BLaER1 treated with 17β-estradiol and CSF1 and Interleukin-3, amounts not matched to agents 10 nM and 100 nM (cell line): ENCODE results near the gene CDH23.
"Not testable (repeated sequence)": the region's sequence is repeated elsewhere in the genome, so short reads cannot be mapped to it uniquely, and the experiment has no call there.

Experiments
- H3K27ac ChIP-seq, 11 experiments: shearing (Covaris generic); formaldehyde crosslinking; 2 replicates each; pipeline ENCODE4 v1.8.1; 2022
- H3K27me3 ChIP-seq, 11 experiments: shearing (Covaris generic); formaldehyde crosslinking; 2 replicates each; pipeline ENCODE4 v1.8.1; 2022
- H3K36me3 ChIP-seq, 11 experiments: shearing (Covaris generic); formaldehyde crosslinking; 2 replicates each; pipeline ENCODE4 v1.8.1; 2022
- H3K4me1 ChIP-seq, 10 experiments: shearing (Covaris generic); formaldehyde crosslinking; 2 replicates each; pipeline ENCODE4 v1.8.1; 2022
- H3K4me2 ChIP-seq, 11 experiments: shearing (Covaris generic); formaldehyde crosslinking; 2 replicates each; pipeline ENCODE4 v1.8.1; 2022
- H3K4me3 ChIP-seq, 10 experiments: shearing (Covaris generic); formaldehyde crosslinking; 2 replicates each; pipeline ENCODE4 v1.8.1; 2022
- H3K9ac ChIP-seq, 11 experiments: shearing (Covaris generic); formaldehyde crosslinking; 2 replicates each; pipeline ENCODE4 v1.8.1; 2022
- H3K9me3 ChIP-seq, 11 experiments: shearing (Covaris generic); formaldehyde crosslinking; replicated peaks in 1 of 11; 2 replicates each; pipeline ENCODE4 v1.8.1; 2022
- H4K20me1 ChIP-seq, 11 experiments: shearing (Covaris generic); formaldehyde crosslinking; 2 replicates each; pipeline ENCODE4 v1.8.1; 2022
- Cebpa-rat ChIP-seq, 11 experiments: shearing (Covaris generic); IDR thresholded peaks; 2 replicates each; pipeline ENCODE4 v1.8.1; 2022

Gene CDH23

DNA sequence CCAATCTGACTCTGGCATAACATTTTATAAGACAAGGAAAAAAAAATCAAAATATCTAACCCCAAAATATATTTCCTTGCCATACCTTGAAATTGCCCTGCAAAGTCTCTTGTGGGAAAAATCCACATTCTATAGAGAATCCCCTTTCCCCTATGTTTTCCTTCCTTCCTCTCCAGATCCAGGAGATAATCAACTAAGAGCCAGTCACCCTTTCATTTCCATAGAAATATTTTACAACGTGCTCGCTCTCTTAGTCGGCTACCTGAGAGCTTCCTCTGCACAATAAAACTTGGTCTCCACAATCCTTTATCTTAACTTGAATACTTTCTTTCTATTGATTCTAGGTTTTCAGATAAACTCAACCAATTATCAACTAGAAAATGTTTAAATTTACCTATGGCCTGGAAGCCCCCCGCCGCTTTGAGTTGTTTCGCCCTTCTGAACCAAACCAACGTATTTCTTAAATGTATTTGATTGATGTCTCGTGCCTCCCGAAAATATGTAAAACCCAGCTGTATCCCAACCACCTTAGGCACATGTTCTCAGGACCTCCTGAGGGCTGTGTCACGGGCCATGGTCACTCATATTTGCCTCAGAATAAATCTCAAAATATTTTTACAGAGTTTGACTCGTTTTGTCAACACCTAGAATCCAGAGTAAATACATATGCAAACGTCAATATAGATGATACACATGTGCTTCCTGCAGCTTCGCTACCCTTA is 453.5 kb downstream of the CDH23 start:
- peaks cover 58 to 59% (median 58%) of the 10 kb centered on the region in 11 experiments for H4K20me1 ChIP-seq
- TF ChIP-seq Cebpa-rat (IDR thresholded peaks at IDR 0.05) = no peak

DNA sequence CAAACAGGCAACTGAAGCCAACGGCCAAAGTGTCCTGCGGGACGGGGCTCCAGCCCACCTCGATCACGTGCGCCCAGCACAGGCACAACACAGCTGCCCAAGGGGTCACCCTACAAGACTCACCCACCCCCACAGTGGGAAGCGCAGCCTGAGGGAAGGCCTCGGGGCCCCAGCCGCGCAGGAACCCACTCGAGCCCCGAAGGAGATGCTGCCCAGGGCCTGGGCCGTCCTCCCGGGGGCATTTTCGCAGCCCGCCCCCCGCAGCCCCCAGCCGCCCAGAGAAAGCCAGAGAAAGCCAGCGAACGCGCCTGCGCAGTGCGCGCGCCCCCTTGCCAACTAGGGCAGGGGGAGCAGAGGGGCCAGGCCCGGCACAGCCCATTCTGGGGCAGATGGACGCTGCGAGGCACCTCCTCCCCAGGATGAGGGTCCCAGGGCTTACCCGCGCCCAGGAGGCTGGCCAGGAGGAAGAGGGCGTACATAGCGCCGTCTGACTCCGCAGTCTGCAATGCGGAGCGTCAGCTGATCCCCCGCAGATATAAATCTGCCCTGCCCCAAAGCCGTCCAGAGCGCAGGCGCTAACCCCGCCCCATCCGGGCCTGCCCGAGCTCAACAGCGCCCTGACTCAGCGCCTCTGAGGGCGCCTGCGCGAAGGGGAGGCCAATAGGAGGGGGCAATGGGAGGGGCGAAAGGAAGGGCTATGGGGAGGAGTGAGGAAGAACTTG is 454.2 kb downstream of the CDH23 start, which contains the start of gene PSAP:
Gene PSAP (minus strand): TSS at position 509 of the 722 bp plus-strand sequence. CDS start 30 bp downstream, at position 479.
- Histone ChIP-seq H3K27ac (peak within 1 kb of the TSS; percentile 88 to 97 (median 93)), H3K4me2 (peak within 1 kb of the TSS; percentile 86 to 99 (median 96)), H3K9ac (peak within 1 kb of the TSS; percentile 94 to 98 (median 97)), H4K20me1 (peaks cover 50 to 51% (median 51%) of the 10 kb centered on the region in 11 experiments), H3K9me3 (no peaks in the 10 kb centered on the region), H3K4me3 (peak within 1 kb of the TSS; percentile 92 to 99 (median 98)), H3K4me1 (peaks cover 51 to 86% (median 74%) of the 10 kb centered on the region in 10 experiments), H3K27me3 (no peaks in the 10 kb centered on the region), H3K36me3 (peaks cover 0 to 46% (median 37%) of the 10 kb centered on the region in 11 experiments; a peak in 18 of 22 replicates)
- no peak for TF ChIP-seq Cebpa-rat (IDR thresholded peaks at IDR 0.05)

More for the DNA sequence above, 453.5 kb downstream of the CDH23 start:
- Histone ChIP-seq H3K4me2 (peak overlapping the region; percentile 86 to 99 (median 96)), H3K27me3 (no peaks in the 10 kb centered on the region), H3K4me3 (peak overlapping the region; percentile 92 to 99 (median 98)), H3K9me3 (no peaks in the 10 kb centered on the region), H3K36me3 (peaks cover 0 to 53% (median 45%) of the 10 kb centered on the region in 11 experiments; a peak in 18 of 22 replicates), H3K9ac (peak overlapping the region; percentile 94 to 98 (median 97)), H3K4me1 (peaks cover 55 to 86% (median 76%) of the 10 kb centered on the region in 10 experiments), H3K27ac (peak overlapping the region; percentile 88 to 97 (median 93))

DNA sequence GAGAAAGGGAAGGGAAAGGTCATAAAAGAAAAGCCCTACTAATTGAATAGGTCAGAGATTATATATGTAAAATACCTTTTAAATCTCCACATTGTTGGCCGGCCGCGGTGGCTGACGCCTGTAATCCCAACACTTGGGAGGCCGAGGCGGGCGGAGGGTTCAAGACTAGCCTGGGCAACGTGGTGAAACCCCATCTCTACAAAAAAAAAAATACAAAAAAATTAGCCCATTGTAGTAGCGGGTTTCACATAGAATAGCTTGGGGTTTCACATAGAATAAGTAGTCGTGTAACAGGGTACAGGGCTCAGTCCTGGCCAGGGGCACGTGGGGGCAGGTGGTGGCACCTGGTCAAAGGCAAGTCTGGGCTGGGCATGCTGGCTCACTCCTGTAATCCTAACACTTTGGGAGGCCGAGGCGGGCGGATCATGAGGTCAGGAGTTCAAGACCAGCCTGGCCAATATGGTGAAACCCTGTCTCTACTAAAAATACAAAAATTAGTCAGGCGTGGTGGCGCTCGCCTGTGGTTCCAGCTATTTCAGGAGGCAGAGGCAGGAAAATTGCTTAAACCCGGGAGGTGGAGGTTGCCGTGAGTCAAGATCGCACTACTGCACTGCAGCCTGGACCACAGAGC is 454.9 kb downstream of the CDH23 start:
- peaks cover 0 to 39% (median 31%) of the 10 kb centered on the region in 11 experiments; a peak in 18 of 22 replicates for H3K36me3 ChIP-seq
- H3K4me3 ChIP-seq = peak overlapping the region; percentile 92 to 99 (median 98); a peak in 19 of 20 replicates
- H3K27me3 ChIP-seq, H3K9me3 ChIP-seq: not testable (repeated sequence)
- peak overlapping the region; percentile 77 to 98 (median 88) for H3K4me2 ChIP-seq
- peaks cover 51 to 80% (median 71%) of the 10 kb centered on the region in 10 experiments for H3K4me1 ChIP-seq
- H3K27ac ChIP-seq = peak overlapping the region; percentile 81 to 97 (median 93)
- peak in 9 of 11 experiments; percentile 39 to 92 (median 89); a peak in 15 of 22 replicates for TF ChIP-seq Cebpa-rat (IDR thresholded peaks at IDR 0.05)
- H3K9ac ChIP-seq = peak overlapping the region; percentile 73 to 98 (median 96); a peak in 21 of 22 replicates
- H4K20me1 ChIP-seq = peaks cover 44 to 45% (median 44%) of the 10 kb centered on the region in 11 experiments

DNA sequence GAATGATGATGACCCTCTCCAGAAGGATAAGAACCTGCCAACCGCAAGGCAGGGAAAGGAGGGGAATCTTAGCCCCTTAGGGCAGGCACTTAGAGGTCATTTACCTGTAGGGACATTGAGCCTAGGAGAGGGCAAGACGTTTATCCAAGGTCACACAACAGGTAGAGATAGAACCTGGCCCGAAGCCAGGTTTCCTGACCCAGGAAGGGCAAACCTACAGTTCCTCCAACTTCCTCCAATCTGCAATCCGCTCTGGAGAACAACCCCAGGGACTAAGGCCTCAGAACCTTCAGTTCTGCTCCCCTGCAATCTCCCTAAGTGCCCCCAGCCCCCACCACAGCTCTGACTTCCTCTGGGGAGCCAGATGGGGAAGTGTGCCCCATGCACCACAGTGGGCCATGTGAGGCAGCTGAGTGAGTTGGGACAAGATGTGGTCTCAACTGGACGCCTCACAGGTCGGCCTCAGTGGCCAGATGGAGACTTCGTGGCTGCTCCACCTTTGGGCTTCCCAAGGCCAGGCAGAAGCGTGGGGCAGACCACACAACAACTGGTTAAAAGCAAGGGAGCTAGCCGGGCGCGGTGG is 455.7 kb downstream of the CDH23 start:
- Histone ChIP-seq H3K36me3 (peaks cover 0 to 31% (median 22%) of the 10 kb centered on the region in 11 experiments; a peak in 18 of 22 replicates), H3K27ac (peak overlapping the region; percentile 81 to 97 (median 93))

DNA sequence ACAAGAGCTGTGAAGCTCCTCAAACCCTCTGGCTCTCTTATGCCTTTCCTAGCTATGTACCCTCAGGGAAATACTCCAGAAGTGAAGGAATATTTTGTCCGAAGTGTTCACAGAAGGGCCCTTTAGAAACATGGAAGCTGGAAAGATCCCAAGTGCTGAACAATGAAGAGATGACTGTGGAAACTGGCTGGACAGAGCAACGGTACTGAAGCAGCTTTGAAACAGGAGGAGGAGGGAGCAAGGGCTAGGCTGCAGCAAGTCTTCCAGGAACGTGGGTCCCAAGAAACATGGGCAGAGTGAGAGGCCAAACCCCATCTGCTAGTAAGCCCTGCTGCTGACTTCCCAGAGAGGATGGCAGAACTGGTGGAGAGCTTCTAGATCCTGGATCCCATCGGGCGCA is 457.3 kb downstream of the CDH23 start:
- TF ChIP-seq Cebpa-rat (IDR thresholded peaks at IDR 0.05) = no peak
- H3K9me3 ChIP-seq = no peaks in the 10 kb centered on the region

More for the DNA sequence above, 455.7 kb downstream of the CDH23 start:
- Histone ChIP-seq H3K9ac (peak overlapping the region; percentile 73 to 98 (median 96); a peak in 21 of 22 replicates), H3K9me3 (no peaks in the 10 kb centered on the region), H3K4me3 (peak overlapping the region in 7 of 10 experiments; percentile 92 to 99 (median 98); a peak in 9 of 20 replicates), H3K4me1 (peaks cover 51 to 80% (median 64%) of the 10 kb centered on the region in 10 experiments), H4K20me1 (peaks cover 35 to 36% (median 35%) of the 10 kb centered on the region in 11 experiments), H3K4me2 (peak overlapping the region; percentile 77 to 98 (median 88)), H3K27me3 (no peaks in the 10 kb centered on the region)
- TF ChIP-seq Cebpa-rat (IDR thresholded peaks at IDR 0.05) = 0 out of 22 replicates have a peak, but pooled peaks of 1 of the 11 experiments have one; percentile 10

DNA sequence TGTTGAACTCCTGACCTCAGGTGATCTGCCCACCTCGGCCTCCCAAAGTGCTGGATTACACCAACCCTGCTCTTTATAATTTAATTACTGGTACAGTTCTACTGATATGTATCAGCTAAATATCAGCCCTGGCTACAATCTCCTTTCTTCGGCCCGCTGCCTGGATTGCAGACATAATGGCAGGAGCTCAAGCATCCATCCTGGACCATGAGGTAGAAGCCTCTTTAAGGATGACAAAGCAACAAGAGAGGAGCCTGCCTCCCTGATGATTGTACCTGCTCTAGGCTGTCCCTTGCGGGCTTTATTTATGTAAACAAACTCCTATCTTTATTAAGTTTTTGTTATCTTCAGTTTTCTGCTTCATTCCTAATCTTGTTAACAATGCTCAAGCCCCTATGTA is 459.9 kb downstream of the CDH23 start:
- TF ChIP-seq Cebpa-rat (IDR thresholded peaks at IDR 0.05) = no peak

More for the DNA sequence above, 457.3 kb downstream of the CDH23 start:
- peak overlapping the region in 9 of 11 experiments; percentile 37 to 97 (median 93); a peak in 15 of 22 replicates for H3K27ac ChIP-seq
- H3K4me2 ChIP-seq = peak overlapping the region in 7 of 11 experiments; percentile 77 to 93 (median 86); a peak in 14 of 22 replicates
- no peaks in the 10 kb centered on the region for H3K27me3 ChIP-seq
- no peak overlapping the region for H3K4me3 ChIP-seq
- H3K9ac ChIP-seq = no peak overlapping the region; a peak in 1 of 22 replicates
- H3K4me1 ChIP-seq = peaks cover 39 to 81% (median 62%) of the 10 kb centered on the region in 10 experiments
- H4K20me1 ChIP-seq = peaks cover 19 to 20% (median 20%) of the 10 kb centered on the region in 11 experiments
- H3K36me3 ChIP-seq = peaks cover 0 to 15% (median 7%) of the 10 kb centered on the region in 11 experiments; a peak in 11 of 22 replicates

DNA sequence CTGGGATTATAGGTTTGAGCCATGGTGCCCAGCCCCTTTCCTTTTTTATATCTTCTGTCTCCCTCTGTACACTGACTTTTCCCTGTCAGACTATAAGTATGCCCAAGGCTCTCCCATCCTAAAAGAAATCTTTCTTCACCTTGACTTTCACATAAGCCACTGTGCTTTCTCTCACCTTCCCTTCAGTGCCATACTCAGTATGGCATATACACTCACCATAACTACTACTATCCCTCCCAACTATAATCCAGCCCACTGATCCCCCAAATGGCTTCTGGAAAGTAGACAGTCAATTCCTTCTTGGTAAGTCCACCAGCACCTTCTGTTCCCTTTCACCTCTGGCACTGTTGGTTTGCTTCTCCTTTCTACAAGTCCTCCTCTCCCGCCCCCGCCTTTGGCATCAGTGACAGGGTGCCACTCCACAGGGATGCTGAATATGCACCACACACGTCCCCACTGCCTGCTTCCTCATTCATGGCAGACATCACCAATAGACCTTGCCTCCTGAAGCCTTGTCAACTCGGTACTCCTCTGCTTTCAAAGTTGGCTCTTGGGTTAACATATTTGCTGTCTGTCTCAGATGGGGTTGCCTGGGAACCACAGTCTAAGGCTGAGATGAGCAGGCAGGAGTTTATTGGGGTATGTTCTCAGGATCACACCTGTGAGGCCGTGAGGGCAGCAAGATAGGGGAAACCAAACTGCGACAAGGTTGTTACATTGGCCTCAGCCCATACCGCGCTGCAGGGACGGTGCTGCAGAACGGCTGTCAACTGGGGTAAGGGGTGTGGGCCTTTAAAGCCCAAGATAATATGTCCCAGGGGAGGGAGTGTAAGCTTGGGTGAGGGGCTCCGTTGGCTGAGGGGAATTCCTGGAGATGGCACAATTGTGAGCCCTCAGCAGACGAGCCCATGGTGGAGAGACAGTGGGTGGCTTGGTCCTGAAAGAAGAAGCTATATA is 461.5 kb downstream of the CDH23 start:
- Histone ChIP-seq H3K4me2 (peak overlapping the region; percentile 17 to 89 (median 79); a peak in 18 of 22 replicates), H3K9me3 (no peaks in the 10 kb centered on the region), H4K20me1 (no peaks in the 10 kb centered on the region), H3K4me3 (no peak overlapping the region), H3K27ac (peak overlapping the region in 9 of 11 experiments; percentile 22 to 92 (median 65); a peak in 15 of 22 replicates), H3K9ac (peak overlapping the region in 1 of 11 experiments; percentile 27; a peak in 1 of 22 replicates), H3K4me1 (peaks cover 30 to 100% (median 85%) of the 10 kb centered on the region in 10 experiments), H3K27me3 (no peaks in the 10 kb centered on the region), H3K36me3 (no peaks in the 10 kb centered on the region)
- no peak for TF ChIP-seq Cebpa-rat (IDR thresholded peaks at IDR 0.05)

More for the DNA sequence above, 459.9 kb downstream of the CDH23 start:
- Histone ChIP-seq H3K36me3 (no peaks in the 10 kb centered on the region), H4K20me1 (no peaks in the 10 kb centered on the region), H3K4me2 (peak overlapping the region in 3 of 11 experiments; percentile 79 to 89 (median 84); a peak in 4 of 22 replicates), H3K27ac (peak overlapping the region in 2 of 11 experiments; percentile 0 to 25; a peak in 3 of 22 replicates), H3K27me3 (no peaks in the 10 kb centered on the region), H3K4me1 (peaks cover 44 to 100% (median 85%) of the 10 kb centered on the region in 10 experiments), H3K9ac (0 out of 22 replicates have a peak overlapping the region, but pooled peaks of 1 of the 11 experiments have one; percentile 27), H3K9me3 (no peaks in the 10 kb centered on the region), H3K4me3 (no peak overlapping the region)
